Liver (tissue), 9 donors: ENCODE results near the gene ACTN3. TPM values are rescaled to one million over a fixed set of nuclear protein-coding genes. Genes with fewer than 3 reads are reported as not detected.

Experiments used
- DNase-seq: peaks from one replicate; pipeline ENCODE4 v3.0.0-alpha.2; 2017; ENCODE audit warnings: low spot score
- H3K27ac ChIP-seq, 2 donors: one replicate each; pipeline ENCODE4 v1.7.0; 2013; ENCODE audit warnings: inconsistent platforms in 2 of 2, low read length in 2 of 2, control low read depth in 1 of 2, low read depth in 1 of 2, mild to moderate bottlenecking in 1 of 2
- H3K27me3 ChIP-seq, 4 donors: one replicate each; pipeline versions ENCODE4 v1.6.1 to v1.7.0; 2013; ENCODE audit warnings: low read length in 3 of 4, inconsistent platforms in 1 of 4, mild to moderate bottlenecking in 1 of 4, moderate library complexity in 1 of 4; ENCODE audit not compliant: control insufficient read depth in 4 of 4, insufficient read depth in 4 of 4
- H3K36me3 ChIP-seq, 4 donors: one replicate each; pipeline versions ENCODE4 v1.6.1 to v1.7.0; 2013; ENCODE audit warnings: low read length in 3 of 4, mild to moderate bottlenecking in 3 of 4, low read depth in 1 of 4, moderate library complexity in 1 of 4; ENCODE audit not compliant: control insufficient read depth in 4 of 4, insufficient read depth in 3 of 4
- H3K4me1 ChIP-seq, 4 donors: one replicate each; pipeline versions ENCODE4 v1.6.1 to v1.7.0; 2013; ENCODE audit warnings: low read length in 3 of 4, mild to moderate bottlenecking in 3 of 4, moderate library complexity in 1 of 4; ENCODE audit not compliant: control insufficient read depth in 4 of 4, insufficient read depth in 4 of 4
- H3K4me3 ChIP-seq, 3 donors: one replicate each; pipeline versions ENCODE4 v1.6.1 to v1.7.0; 2013; ENCODE audit warnings: low read length in 3 of 3, control low read depth in 1 of 3, low read depth in 1 of 3, mild to moderate bottlenecking in 1 of 3
- H3K9ac ChIP-seq, 2 donors: one replicate each; pipeline ENCODE4 v1.7.0; 2013; ENCODE audit warnings: low read length in 2 of 2, mild to moderate bottlenecking in 2 of 2, moderate library complexity in 2 of 2, control low read depth in 1 of 2, low read depth in 1 of 2
- H3K9me3 ChIP-seq, 4 donors: one replicate each; pipeline versions ENCODE4 v1.6.1 to v1.7.0; 2013; ENCODE audit warnings: low read length in 3 of 4; ENCODE audit not compliant: control insufficient read depth in 4 of 4
- CTCF ChIP-seq: fragments of 150-350 bp; IDR thresholded peaks from 2 replicates; pipeline ENCODE4 v1.5.1; 2017; ENCODE audit warnings: improper control_type of control experiment, low read depth, low read length; ENCODE audit not compliant: missing input control
- GABPA ChIP-seq, 2 donors: IDR thresholded peaks in 1 of 2; conservative IDR thresholded peaks in 1 of 2; 2 replicates each; pipeline ENCODE4 v1.6.1; 2016; ENCODE audit warnings: antibody characterized with exemption in 2 of 2, mild to moderate bottlenecking in 1 of 2, moderate library complexity in 1 of 2
- HNF4A ChIP-seq, 2 donors: conservative IDR thresholded peaks; 2 replicates each; pipeline ENCODE4 v1.6.1; 2016; ENCODE audit warnings: antibody characterized with exemption in 2 of 2, mild to moderate bottlenecking in 2 of 2
- HNF4G ChIP-seq: IDR thresholded peaks from 2 replicates; pipeline ENCODE4 v1.6.1; 2016; ENCODE audit warnings: antibody characterized with exemption
- RAD21 ChIP-seq, 2 donors: IDR thresholded peaks; 2 replicates each; pipeline ENCODE4 v1.6.1; 2016; ENCODE audit warnings: antibody characterized with exemption in 2 of 2, mild to moderate bottlenecking in 2 of 2
- TAF1 ChIP-seq: conservative IDR thresholded peaks from 2 replicates; pipeline ENCODE4 v1.6.1; 2016; ENCODE audit warnings: antibody characterized with exemption, mild to moderate bottlenecking
- YY1 ChIP-seq: IDR thresholded peaks from 2 replicates; pipeline ENCODE4 v1.6.1; 2016; ENCODE audit warnings: antibody characterized with exemption, mild to moderate bottlenecking
- WGBS: extraction: QIAGEN DNeasy Blood & Tissue Kit; methylation state at CpG from one replicate; pipeline ENCODE4 v1.1.7; 2013; 5-methylcytosine and 5-hydroxymethylcytosine counted together
- polyA plus RNA-seq, 2 donors: library from polyadenylated mRNA; stranded (reverse) in 1 of 2; unstranded in 1 of 2; fragments of 200-250 nt in 1 of 2; fragments of >200 nt in 1 of 2; fragmentation: Nextera tagmentation in 1 of 2; extraction: Ambion mirVana in 1 of 2; gene quantifications; one replicate each; pipeline versions ENCODE4 v1.2.1 to v1.2.3, GENCODE V29; 2013 to 2015
- total RNA-seq, 2 donors: library from RNA; depleted of rRNA; stranded (reverse); fragments of >200 nt; gene quantifications; one replicate each; pipeline ENCODE4 v1.2.3, GENCODE V29; 2014
- TF ChIP-seq, protein P1 (sequence below): IDR thresholded peaks from 2 replicates; pipeline ENCODE4 v1.6.1; 2016; ENCODE audit warnings: antibody characterized with exemption
- TF ChIP-seq, protein P2 (sequence below): IDR thresholded peaks from 2 replicates; pipeline ENCODE4 v1.6.1; 2016; ENCODE audit warnings: antibody characterized with exemption
- donor health status: healthy.
- donor health status: healthy.
- donor health status: healthy.
- donor health status: healthy.
- donor health status: healthy.

The ACTN3 gene
- total and polyA plus RNA-seq, 4 donors, result not detected

GRCh38 chr11:66509131-66509561 is 37.6 kb upstream of the ACTN3 start:
- Histone ChIP-seq H3K9ac (no peak overlapping the region), H3K36me3 (peaks cover 3 to 7% (median 5%) of the 10 kb centered on the region in 4 donors), H3K4me1 (peaks cover 6 to 15% (median 10%) of the 10 kb centered on the region in 4 donors), H3K27ac (no peak overlapping the region), H3K9me3 (no peaks in the 10 kb centered on the region), H3K27me3 (no peaks in the 10 kb centered on the region), H3K4me3 (no peak overlapping the region)
- no peak for TF ChIP-seq YY1
- TF ChIP-seq RAD21 (IDR thresholded peaks at IDR 0.05), result no peak
- TF ChIP-seq HNF4G, result no peak
- DNase-seq, result no peak
- WGBS, result 82% methylated on average over 7 of the region's 7 CpGs

DNA sequence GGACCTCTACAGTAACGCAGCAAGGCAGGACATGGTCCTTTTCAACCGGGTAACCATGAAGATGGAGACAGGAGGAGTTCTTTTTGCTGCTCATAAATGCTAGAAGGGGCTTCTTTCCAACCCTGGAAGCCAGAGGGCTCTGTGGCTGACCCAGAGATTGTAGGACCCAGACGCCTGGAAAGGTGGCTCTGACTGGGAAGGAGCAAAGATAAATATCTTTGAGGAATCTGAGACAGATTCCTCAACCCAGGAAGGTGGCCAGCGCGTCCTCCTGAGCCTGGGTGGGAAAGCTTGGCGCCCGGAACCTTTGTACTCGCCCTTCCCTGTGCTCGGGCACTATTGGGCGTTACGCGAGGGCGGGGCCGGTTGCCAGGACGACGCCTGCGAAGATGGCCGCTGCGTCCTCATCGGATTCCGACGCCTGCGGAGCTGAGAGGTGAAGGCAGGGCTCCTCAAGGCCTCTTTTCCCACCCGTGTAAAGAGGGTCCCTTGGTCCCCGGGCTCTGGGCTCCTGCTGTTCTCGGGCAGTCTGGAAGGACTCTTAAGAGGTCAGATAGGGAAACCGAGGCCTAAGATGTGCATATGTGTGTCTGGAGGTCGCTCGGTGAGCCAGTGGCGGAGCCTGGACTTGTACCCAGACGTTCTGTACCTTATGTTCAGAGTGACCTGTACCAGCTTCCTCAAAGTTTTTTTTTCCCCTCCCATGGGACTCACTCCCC is 36.3 kb upstream of the ACTN3 start, which contains the start of gene BBS1:
BBS1 (plus strand) TSS at position 365 of the 719 bp plus-strand sequence; CDS start at position 390, 25 bp downstream.
- Histone ChIP-seq H3K9me3 (no peaks in the 10 kb centered on the region), H3K36me3 (peaks cover 0 to 10% (median 2%) of the 10 kb centered on the region in 4 donors), H3K27ac (no peak within 1 kb of the TSS), H3K4me3 (peak within 1 kb of the TSS; percentile 85 to 92 (median 92)), H3K9ac (peak within 1 kb of the TSS; percentile 17 to 77), H3K4me1 (peaks cover 6 to 15% (median 10%) of the 10 kb centered on the region in 4 donors), H3K27me3 (no peaks in the 10 kb centered on the region)
- DNase-seq, result peak; percentile 92
- TF ChIP-seq GABPA (IDR thresholded peaks at IDR 0.05 in 1 of 2, conservative IDR thresholded peaks at IDR 0.05 in 1 of 2), result peak in 1 of 2 donors; percentile 69
- peak in 1 of 2 donors; percentile 35 for TF ChIP-seq HNF4A (conservative IDR thresholded peaks at IDR 0.05)
- TF ChIP-seq TAF1, result no peak
- TF ChIP-seq CTCF, result no peak
- TF ChIP-seq, protein P1, sequence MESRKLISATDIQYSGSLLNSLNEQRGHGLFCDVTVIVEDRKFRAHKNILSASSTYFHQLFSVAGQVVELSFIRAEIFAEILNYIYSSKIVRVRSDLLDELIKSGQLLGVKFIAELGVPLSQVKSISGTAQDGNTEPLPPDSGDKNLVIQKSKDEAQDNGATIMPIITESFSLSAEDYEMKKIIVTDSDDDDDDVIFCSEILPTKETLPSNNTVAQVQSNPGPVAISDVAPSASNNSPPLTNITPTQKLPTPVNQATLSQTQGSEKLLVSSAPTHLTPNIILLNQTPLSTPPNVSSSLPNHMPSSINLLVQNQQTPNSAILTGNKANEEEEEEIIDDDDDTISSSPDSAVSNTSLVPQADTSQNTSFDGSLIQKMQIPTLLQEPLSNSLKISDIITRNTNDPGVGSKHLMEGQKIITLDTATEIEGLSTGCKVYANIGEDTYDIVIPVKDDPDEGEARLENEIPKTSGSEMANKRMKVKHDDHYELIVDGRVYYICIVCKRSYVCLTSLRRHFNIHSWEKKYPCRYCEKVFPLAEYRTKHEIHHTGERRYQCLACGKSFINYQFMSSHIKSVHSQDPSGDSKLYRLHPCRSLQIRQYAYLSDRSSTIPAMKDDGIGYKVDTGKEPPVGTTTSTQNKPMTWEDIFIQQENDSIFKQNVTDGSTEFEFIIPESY, result no peak
- peak; percentile 97 for TF ChIP-seq YY1
- WGBS, result 3% methylated on average over 31 of the region's 31 CpGs

GRCh38 chr11:66510990-66511339 is 35.7 kb upstream of the ACTN3 start:
- H3K27me3 ChIP-seq, result no peaks in the 10 kb centered on the region
- peak overlapping the region; percentile 17 to 77 for H3K9ac ChIP-seq
- H3K4me1 ChIP-seq, result peaks cover 6 to 15% (median 10%) of the 10 kb centered on the region in 4 donors
- H3K27ac ChIP-seq, result no peak overlapping the region
- WGBS, result 14% methylated on average over 5 of the region's 5 CpGs
- peak overlapping the region; percentile 85 to 92 (median 92) for H3K4me3 ChIP-seq
- no peak for DNase-seq
- no peak for TF ChIP-seq GABPA (IDR thresholded peaks at IDR 0.05 in 1 of 2, conservative IDR thresholded peaks at IDR 0.05 in 1 of 2)
- TF ChIP-seq, protein P2, sequence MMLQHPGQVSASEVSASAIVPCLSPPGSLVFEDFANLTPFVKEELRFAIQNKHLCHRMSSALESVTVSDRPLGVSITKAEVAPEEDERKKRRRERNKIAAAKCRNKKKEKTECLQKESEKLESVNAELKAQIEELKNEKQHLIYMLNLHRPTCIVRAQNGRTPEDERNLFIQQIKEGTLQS, result no peak
- TF ChIP-seq RAD21 (IDR thresholded peaks at IDR 0.05), result no peak
- peaks cover 0 to 10% (median 2%) of the 10 kb centered on the region in 4 donors for H3K36me3 ChIP-seq
- H3K9me3 ChIP-seq, result no peaks in the 10 kb centered on the region
